MG63 (cell line): Measurements from ENCODE around the gene TOX2. TPM values are rescaled to one million over a fixed set of nuclear protein-coding genes. Genes with fewer than 3 reads are reported as not detected.

Experiments
- DNase-seq: peaks from one replicate; pipeline ENCODE4 v3.0.0-alpha.2; 2020
- H3K27me3 ChIP-seq: fragments of 250-450 bp; sonication (Bioruptor Pico); 2 replicates; pipeline ENCODE4 v1.5.1; 2020; ENCODE audit warnings: mild to moderate bottlenecking, moderate library complexity
- H3K36me3 ChIP-seq: fragments of 250-450 bp; sonication (Bioruptor Pico); 2 replicates; pipeline ENCODE4 v1.5.1; 2020; ENCODE audit warnings: mild to moderate bottlenecking, moderate library complexity
- H3K4me3 ChIP-seq: fragments of 250-450 bp; sonication (Bioruptor Pico); 2 replicates; pipeline ENCODE4 v1.5.1; 2020; ENCODE audit warnings: mild to moderate bottlenecking, moderate library complexity
- H3K9me3 ChIP-seq: fragments of 250-450 bp; sonication (Bioruptor Pico); 2 replicates; pipeline ENCODE4 v1.5.1; 2020; ENCODE audit warnings: mild to moderate bottlenecking, moderate library complexity
- total RNA-seq: library from RNA; depleted of rRNA; stranded (reverse); fragments of >200 nt; shearing (Covaris generic); gene quantifications from 2 replicates; pipeline ENCODE4 v1.2.3, GENCODE V29; 2014; ENCODE audit warnings: low replicate concordance

Gene TOX2
- total RNA-seq, 1 experiment from 2014 or later, result 0.89 TPM

DNA sequence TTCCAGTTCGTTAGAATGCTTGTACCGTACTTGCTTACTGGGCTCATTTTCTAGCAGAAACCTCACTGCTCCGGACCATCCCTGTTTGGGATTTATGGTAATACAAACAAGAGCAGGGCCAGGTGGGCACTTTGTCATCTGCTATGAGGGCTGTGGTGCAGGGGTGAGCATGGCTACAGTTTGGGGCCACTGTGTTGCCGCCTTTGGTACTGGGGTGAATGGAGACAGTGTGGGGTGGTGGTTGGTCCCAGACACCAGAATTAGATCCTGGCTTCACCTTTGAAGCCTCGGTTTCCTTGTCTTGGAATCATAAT lies 95.0 kb downstream of the TOX2 start:
- H3K4me3 ChIP-seq, result no peak overlapping the region
- peaks cover 3% of the 10 kb centered on the region; the same call in 1 of the 2 replicates for H3K27me3 ChIP-seq
- peaks cover 5% of the 10 kb centered on the region for H3K9me3 ChIP-seq
- DNase-seq, result no peak
- no peaks in the 10 kb centered on the region for H3K36me3 ChIP-seq

DNA sequence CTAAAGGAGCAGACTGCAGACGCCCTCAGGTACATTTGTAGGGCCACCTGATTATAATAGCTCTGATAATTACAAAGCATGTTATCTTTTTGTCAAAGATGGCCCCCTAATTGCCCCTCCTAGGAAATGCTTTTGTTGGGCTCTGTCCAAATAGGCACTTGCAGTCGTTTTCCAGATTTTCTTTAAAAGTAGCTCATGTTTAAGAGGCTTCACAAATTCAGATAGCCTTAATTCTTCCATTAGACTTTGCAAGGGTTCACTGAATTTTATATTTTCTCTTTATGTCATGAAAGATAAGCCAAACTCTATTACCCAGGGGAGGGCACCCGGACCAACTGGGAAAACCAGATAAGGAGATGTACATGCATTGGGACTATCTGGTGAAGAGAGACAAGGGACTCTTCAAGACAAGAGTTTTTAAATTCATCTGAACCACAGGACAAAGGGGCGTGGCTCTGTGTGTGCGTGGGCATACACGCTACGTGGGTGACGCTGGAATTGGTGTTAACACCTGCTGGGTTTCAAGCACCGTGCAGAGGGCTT lies 95.6 kb downstream of the TOX2 start:
- no peaks in the 10 kb centered on the region for H3K36me3 ChIP-seq
- peaks cover 3% of the 10 kb centered on the region; the same call in 1 of the 2 replicates for H3K27me3 ChIP-seq
- peaks cover 2% of the 10 kb centered on the region; the same call in 1 of the 2 replicates for H3K9me3 ChIP-seq
- no peak for DNase-seq
- no peak overlapping the region for H3K4me3 ChIP-seq

GRCh38 chr20:44011251-44011940 lies 96.7 kb downstream of the TOX2 start:
- Histone ChIP-seq H3K4me3 (no peak overlapping the region), H3K9me3 (peaks cover 2% of the 10 kb centered on the region; the same call in 1 of the 2 replicates), H3K36me3 (no peaks in the 10 kb centered on the region), H3K27me3 (peaks cover 7% of the 10 kb centered on the region; the same call in 1 of the 2 replicates)
- DNase-seq, result no peak

- H3K27me3 ChIP-seq, result peaks cover 10% of the 10 kb centered on the region; the same call in 1 of the 2 replicates
- no peak for DNase-seq
- H3K9me3 ChIP-seq, result peaks cover 2% of the 10 kb centered on the region; the same call in 1 of the 2 replicates
- no peaks in the 10 kb centered on the region for H3K36me3 ChIP-seq
- H3K4me3 ChIP-seq, result no peak overlapping the region
These were observed 98.0 kb downstream of the TOX2 start for GRCh38 chr20:44012466-44013226.

- Histone ChIP-seq H3K36me3 (no peaks in the 10 kb centered on the region), H3K9me3 (peaks cover 2% of the 10 kb centered on the region; the same call in 1 of the 2 replicates), H3K4me3 (no peak overlapping the region), H3K27me3 (peaks cover 10% of the 10 kb centered on the region; the same call in 1 of the 2 replicates)
- DNase-seq, result no peak
These were observed 100.4 kb downstream of the TOX2 start for GRCh38 chr20:44014807-44015732.

GRCh38 chr20:44015733-44016103 lies 101.1 kb downstream of the TOX2 start:
- Histone ChIP-seq H3K4me3 (no peak overlapping the region), H3K27me3 (peaks cover 7% of the 10 kb centered on the region; the same call in 1 of the 2 replicates), H3K36me3 (no peaks in the 10 kb centered on the region), H3K9me3 (peaks cover 2% of the 10 kb centered on the region; the same call in 1 of the 2 replicates)
- DNase-seq, result no peak

DNA sequence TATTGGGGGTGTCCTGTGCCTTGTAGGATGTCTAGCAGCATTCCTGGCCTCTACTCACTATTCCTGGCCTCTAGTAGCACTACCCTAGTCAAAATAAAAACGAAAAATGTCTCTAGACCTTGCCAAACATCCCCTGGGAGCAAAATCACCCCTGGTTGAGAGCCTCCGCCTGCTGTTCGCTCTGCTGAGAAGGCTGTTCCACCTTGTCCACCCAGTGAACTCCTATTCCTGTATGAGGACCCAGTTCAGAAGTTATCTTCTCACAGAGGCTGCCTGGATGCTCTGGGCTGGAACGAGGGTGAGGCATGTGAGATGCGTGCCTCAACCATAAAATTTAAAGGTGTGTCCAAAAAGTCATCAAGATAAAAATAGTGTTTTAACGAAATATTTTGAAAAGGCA lies 101.9 kb downstream of the TOX2 start:
- Histone ChIP-seq H3K4me3 (no peak overlapping the region), H3K27me3 (peaks cover 7% of the 10 kb centered on the region; the same call in 1 of the 2 replicates), H3K9me3 (peaks cover 2% of the 10 kb centered on the region; the same call in 1 of the 2 replicates), H3K36me3 (no peaks in the 10 kb centered on the region)
- no peak for DNase-seq

- no peaks in the 10 kb centered on the region for H3K36me3 ChIP-seq
- peaks cover 2% of the 10 kb centered on the region; the same call in 1 of the 2 replicates for H3K9me3 ChIP-seq
- H3K27me3 ChIP-seq, result peaks cover 7% of the 10 kb centered on the region; the same call in 1 of the 2 replicates
- H3K4me3 ChIP-seq, result no peak overlapping the region
- DNase-seq, result no peak
These were observed 102.6 kb downstream of the TOX2 start for GRCh38 chr20:44017211-44017610.

GRCh38 chr20:44017905-44018258 lies 103.2 kb downstream of the TOX2 start:
- Histone ChIP-seq H3K9me3 (peaks cover 2% of the 10 kb centered on the region; the same call in 1 of the 2 replicates), H3K4me3 (no peak overlapping the region), H3K36me3 (no peaks in the 10 kb centered on the region), H3K27me3 (peaks cover 7% of the 10 kb centered on the region; the same call in 1 of the 2 replicates)
- no peak for DNase-seq

DNA sequence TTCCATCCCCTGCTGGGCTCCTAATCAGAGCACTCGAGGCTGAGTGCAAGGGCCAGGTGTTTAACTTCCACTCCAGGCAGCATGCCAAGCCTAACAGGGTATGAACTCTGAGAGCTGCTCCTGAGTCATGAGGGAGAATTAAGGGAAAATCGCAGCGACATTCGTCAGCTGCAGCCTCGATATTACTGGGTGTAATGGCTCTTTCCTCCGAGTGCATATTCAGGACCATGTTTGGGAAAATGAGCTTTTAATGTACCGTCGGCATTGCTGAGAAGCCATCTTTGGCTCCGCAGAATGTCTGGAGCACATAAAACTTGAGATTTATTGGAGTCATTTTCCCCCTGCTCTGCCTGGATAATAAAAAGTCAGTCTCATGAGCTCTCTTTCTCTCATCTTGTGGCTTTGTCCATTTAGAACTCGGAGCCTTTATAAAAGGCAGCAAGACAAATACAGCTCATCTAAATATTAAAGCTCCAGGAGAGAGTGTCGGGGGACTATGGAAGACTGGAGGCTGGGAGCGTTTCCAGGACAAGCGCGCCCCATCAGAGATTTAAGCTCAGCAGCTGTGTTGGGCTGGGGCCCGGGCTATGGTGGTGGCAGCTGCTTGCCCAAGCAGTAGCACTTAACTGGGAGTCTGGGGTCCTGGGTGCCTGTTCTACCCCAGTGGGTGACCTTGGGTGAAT lies 103.7 kb downstream of the TOX2 start:
- Histone ChIP-seq H3K36me3 (no peaks in the 10 kb centered on the region), H3K4me3 (no peak overlapping the region), H3K27me3 (peaks cover 7% of the 10 kb centered on the region; the same call in 1 of the 2 replicates), H3K9me3 (peaks cover under 1% of the 10 kb centered on the region; the same call in 1 of the 2 replicates)
- peak; percentile 93 for DNase-seq

DNA sequence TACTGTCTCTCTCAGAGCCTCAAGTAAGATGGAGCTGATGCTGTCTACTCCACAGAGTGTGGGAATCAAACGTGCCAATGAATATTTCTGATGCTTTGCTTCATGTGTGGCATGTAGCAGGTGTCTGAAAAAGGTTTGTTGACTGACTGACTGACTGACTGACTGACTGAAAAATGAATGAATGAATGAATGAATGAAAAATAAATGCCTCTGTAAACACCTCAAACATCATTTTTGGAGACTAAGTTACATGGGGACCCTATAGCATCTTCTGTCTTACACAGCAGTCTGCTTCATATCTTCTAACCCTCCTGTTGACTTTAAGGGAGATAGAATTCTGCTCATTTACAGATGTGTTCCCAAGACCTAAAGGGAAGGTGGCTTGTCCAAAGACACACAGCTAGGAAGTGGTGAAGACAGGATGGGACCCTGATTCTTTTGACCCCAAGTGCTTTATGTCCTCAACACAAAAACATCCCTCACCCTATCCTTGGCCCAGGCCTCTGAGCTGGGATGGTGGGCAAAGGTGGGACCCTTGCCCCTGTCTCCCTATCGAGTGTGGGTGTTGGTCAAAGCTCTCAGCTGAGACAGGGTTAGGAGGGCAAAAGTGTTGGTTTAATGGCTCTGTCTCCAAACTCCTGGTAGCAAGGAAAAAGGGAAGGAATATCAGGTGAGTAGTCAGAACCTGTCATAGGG lies 104.4 kb downstream of the TOX2 start:
- Histone ChIP-seq H3K27me3 (peaks cover 8% of the 10 kb centered on the region), H3K36me3 (no peaks in the 10 kb centered on the region), H3K9me3 (no peaks in the 10 kb centered on the region), H3K4me3 (no peak overlapping the region)
- no peak for DNase-seq

GRCh38 chr20:44019638-44020335 lies 105.1 kb downstream of the TOX2 start:
- Histone ChIP-seq H3K27me3 (peaks cover 9% of the 10 kb centered on the region), H3K9me3 (no peaks in the 10 kb centered on the region), H3K36me3 (no peaks in the 10 kb centered on the region), H3K4me3 (no peak overlapping the region)
- peak; percentile 48 for DNase-seq

DNA sequence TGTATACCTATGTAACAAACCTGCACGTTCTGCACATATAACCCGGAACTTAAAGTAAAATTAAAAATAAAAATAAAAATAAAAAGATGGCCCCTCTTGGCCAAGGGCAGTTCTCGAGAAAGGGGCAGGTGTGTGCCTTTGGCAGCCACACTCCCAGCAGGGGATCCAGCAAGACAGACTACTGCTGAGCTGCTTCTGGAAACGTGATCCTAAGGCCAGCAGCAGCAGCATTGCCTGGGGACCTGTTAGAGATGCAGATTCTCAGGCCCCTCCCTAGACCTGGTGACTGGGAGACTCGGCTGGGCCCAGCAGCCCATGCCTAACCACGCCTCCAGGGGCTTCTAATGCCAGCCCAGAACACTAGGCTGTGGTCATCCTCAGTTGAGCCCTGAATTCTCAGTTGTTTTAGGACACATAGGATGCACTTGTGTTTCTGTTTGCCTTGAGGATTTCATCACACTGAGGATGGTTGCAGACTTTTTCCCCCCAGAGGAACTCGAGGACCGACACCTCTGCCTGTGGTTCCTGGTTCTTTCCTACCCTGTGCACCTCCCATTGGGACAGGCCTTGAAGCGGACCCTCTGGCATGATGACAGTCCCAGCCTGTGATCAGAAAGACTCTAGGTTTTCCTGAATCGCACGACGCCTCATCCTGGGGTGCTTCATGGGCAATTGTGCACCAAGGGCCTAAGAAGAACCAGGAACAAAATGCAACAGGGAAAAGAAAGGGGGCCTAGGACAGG lies 105.9 kb downstream of the TOX2 start:
- Histone ChIP-seq H3K4me3 (no peak overlapping the region), H3K27me3 (peaks cover 7% of the 10 kb centered on the region; the same call in 1 of the 2 replicates), H3K9me3 (no peaks in the 10 kb centered on the region), H3K36me3 (no peaks in the 10 kb centered on the region)
- no peak for DNase-seq

GRCh38 chr20:44021186-44021585 lies 106.5 kb downstream of the TOX2 start:
- no peak for DNase-seq
- H3K36me3 ChIP-seq, result no peaks in the 10 kb centered on the region
- H3K4me3 ChIP-seq, result no peak overlapping the region
- H3K27me3 ChIP-seq, result peaks cover 7% of the 10 kb centered on the region; the same call in 1 of the 2 replicates
- H3K9me3 ChIP-seq, result no peaks in the 10 kb centered on the region
